Cardiac muscle cell (in vitro differentiated cells and primary cell): ENCODE results near the gene SPAM1. TPM values are rescaled to one million over a fixed set of nuclear protein-coding genes. Genes with fewer than 3 reads are reported as not detected.

ENCODE experiments used
- DNase-seq, 2 donors: peaks; one replicate each; pipeline versions ENCODE4 v3.0.0 to v3.0.0-alpha.2; 2010 to 2017; ENCODE audit warnings: low read depth in 1 of 2, low spot score in 1 of 2
- H3K27ac ChIP-seq: fragments of 200-600 bp; sonication (generic); 2 replicates; pipeline ENCODE4 v1.5.1; 2016
- H3K27me3 ChIP-seq: fragments of 200-600 bp; sonication (generic); 2 replicates; pipeline ENCODE4 v1.6.0; 2016; ENCODE audit warnings: control low read depth
- H3K36me3 ChIP-seq: fragments of 200-600 bp; sonication (generic); 2 replicates; pipeline ENCODE4 v1.5.1; 2016; ENCODE audit warnings: control low read depth
- H3K4me1 ChIP-seq: fragments of 200-600 bp; sonication (generic); 2 replicates; pipeline ENCODE4 v1.8.1; 2017; ENCODE audit warnings: low read depth, mild to moderate bottlenecking, mixed run types
- H3K4me3 ChIP-seq: fragments of 200-600 bp; sonication (generic); 2 replicates; pipeline ENCODE4 v1.5.1; 2016; ENCODE audit warnings: mild to moderate bottlenecking
- H3K9me3 ChIP-seq: fragments of 200-600 bp; sonication (generic); 2 replicates; pipeline ENCODE4 v1.5.1; 2017; ENCODE audit warnings: low read depth, mild to moderate bottlenecking, control low read depth
- polyA plus RNA-seq: library from polyadenylated mRNA; unstranded; fragments of >200 nt; fragmentation: Nextera tagmentation; extraction: Ambion mirVana; gene quantifications from 2 replicates; pipeline ENCODE4 v1.2.1, GENCODE V29; 2016
- total RNA-seq: library from RNA; depleted of rRNA; stranded (reverse); fragments of >200 nt; gene quantifications from 2 replicates; pipeline ENCODE4 v1.2.3, GENCODE V29; 2016
- TF ChIP-seq, protein P1 (sequence below): IDR thresholded peaks from 2 replicates; pipeline ENCODE4 v1.5.1; 2012; ENCODE audit warnings: low read depth, mild to moderate bottlenecking, low read length

SPAM1 gene, protein sequence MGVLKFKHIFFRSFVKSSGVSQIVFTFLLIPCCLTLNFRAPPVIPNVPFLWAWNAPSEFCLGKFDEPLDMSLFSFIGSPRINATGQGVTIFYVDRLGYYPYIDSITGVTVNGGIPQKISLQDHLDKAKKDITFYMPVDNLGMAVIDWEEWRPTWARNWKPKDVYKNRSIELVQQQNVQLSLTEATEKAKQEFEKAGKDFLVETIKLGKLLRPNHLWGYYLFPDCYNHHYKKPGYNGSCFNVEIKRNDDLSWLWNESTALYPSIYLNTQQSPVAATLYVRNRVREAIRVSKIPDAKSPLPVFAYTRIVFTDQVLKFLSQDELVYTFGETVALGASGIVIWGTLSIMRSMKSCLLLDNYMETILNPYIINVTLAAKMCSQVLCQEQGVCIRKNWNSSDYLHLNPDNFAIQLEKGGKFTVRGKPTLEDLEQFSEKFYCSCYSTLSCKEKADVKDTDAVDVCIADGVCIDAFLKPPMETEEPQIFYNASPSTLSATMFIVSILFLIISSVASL
- total RNA-seq (not detected in 2 replicates), polyA plus RNA-seq (not detected in 2 replicates)

DNA sequence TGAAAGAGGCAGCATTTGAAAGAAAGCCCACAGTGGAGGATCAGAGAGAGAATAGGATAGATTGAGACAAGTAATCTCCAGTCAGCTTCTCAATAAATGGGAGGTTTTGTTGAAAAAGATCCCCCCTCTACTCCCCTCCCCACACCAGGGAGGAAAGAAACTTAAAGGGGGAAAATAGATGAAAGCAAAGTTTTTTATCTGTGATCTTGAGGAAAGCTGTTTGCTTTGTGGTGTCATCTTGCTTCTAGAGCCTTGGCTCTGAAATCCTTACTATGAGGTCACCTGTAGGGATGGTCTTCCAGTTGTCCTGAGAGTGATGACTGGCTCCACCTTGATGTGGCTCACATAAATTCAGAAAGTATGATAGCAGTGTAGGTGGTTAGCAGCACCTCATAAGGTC lies at the start of gene SPAM1:
Gene SPAM1 (plus strand): TSS at position 301 of the 400 bp plus-strand sequence. CDS start 28,330 bp downstream, outside the sequence.
- Histone ChIP-seq H3K4me3 (no peak within 1 kb of the TSS), H3K27me3 (no peaks in the 10 kb centered on the region), H3K9me3 (no peaks in the 10 kb centered on the region), H3K4me1 (no peaks in the 10 kb centered on the region), H3K27ac (no peak within 1 kb of the TSS), H3K36me3 (no peaks in the 10 kb centered on the region)
- DNase-seq = no peak
- TF ChIP-seq, protein P1, sequence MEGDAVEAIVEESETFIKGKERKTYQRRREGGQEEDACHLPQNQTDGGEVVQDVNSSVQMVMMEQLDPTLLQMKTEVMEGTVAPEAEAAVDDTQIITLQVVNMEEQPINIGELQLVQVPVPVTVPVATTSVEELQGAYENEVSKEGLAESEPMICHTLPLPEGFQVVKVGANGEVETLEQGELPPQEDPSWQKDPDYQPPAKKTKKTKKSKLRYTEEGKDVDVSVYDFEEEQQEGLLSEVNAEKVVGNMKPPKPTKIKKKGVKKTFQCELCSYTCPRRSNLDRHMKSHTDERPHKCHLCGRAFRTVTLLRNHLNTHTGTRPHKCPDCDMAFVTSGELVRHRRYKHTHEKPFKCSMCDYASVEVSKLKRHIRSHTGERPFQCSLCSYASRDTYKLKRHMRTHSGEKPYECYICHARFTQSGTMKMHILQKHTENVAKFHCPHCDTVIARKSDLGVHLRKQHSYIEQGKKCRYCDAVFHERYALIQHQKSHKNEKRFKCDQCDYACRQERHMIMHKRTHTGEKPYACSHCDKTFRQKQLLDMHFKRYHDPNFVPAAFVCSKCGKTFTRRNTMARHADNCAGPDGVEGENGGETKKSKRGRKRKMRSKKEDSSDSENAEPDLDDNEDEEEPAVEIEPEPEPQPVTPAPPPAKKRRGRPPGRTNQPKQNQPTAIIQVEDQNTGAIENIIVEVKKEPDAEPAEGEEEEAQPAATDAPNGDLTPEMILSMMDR = no peak

DNA sequence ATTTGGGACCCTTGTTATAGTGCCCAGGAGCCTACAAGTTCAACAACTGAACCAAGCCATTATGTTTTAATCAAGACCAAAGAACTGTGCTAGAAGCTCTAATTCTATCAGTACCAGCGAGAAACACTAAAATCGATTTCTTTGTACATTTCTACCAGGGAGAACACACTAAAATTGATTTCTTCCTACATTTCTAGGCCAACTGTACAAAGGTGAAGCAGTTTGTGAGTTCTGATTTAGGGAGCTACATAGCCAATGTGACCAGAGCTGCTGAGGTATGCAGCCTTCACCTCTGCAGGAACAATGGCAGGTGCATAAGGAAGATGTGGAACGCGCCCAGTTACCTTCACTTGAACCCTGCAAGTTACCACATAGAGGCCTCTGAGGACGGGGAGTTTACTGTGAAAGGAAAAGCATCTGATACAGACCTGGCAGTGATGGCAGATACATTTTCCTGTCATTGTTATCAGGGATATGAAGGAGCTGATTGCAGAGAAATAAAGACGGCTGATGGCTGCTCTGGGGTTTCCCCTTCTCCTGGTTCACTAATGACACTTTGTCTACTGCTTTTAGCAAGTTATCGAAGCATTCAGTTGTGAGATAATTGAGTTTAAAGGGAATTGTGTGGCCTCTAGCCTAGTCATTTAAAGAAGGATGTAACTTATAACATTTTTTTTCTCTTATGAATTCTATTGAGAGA lies 48.3 kb upstream of the SPAM1 start:
- Histone ChIP-seq H3K4me1 (peaks cover 9% of the 10 kb centered on the region), H3K27ac (no peak overlapping the region), H3K27me3 (no peaks in the 10 kb centered on the region), H3K9me3 (no peaks in the 10 kb centered on the region), H3K4me3 (no peak overlapping the region), H3K36me3 (no peaks in the 10 kb centered on the region)
- TF ChIP-seq, protein P1 = no peak
- DNase-seq = no peak

DNA sequence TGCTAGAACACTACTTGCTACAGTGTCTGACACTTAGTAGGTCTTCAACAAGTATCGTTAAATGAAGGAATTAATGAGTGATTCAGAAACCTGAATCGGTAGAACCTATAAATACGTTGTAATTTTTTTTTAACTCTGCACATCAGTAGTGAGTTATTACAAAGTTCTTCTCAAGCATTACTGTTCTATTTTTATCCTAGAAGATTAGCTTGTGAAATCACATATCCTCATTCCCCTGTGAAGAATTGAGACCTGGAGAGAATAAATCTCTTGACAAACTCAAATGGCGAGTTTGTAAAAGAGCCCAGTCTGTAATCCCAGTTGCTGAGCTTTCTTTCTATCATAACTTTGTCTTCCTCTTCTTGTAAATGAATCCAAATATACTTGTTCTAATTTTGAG lies 45.4 kb upstream of the SPAM1 start:
- no peak overlapping the region for H3K4me3 ChIP-seq
- H3K27ac ChIP-seq = no peak overlapping the region
- H3K27me3 ChIP-seq = no peaks in the 10 kb centered on the region
- peaks cover 9% of the 10 kb centered on the region for H3K4me1 ChIP-seq
- no peaks in the 10 kb centered on the region for H3K36me3 ChIP-seq
- TF ChIP-seq, protein P1 = no peak
- H3K9me3 ChIP-seq = no peaks in the 10 kb centered on the region
- no peak for DNase-seq

DNA sequence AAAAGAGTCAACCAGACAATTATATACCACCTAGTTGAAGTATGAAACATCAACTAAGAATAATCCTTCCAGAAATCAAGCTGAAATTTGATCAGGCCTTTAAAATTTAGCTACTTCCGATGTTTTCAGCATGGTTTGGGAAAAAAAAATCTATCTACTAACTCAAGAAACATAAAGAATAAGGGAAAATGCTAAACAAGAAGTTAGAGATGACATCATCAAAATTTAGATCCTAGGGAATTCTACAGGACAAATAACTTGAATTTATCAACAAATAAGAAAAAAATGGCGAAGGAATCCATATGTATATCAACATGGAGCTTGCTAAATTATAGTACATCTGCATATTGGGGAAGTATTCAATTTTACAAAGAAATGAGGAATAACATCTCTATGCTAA lies 43.7 kb upstream of the SPAM1 start:
- peaks cover 9% of the 10 kb centered on the region for H3K4me1 ChIP-seq
- H3K27ac ChIP-seq = no peak overlapping the region
- H3K9me3 ChIP-seq = no peaks in the 10 kb centered on the region
- TF ChIP-seq, protein P1 = no peak
- H3K36me3 ChIP-seq = no peaks in the 10 kb centered on the region
- no peak overlapping the region for H3K4me3 ChIP-seq
- DNase-seq = no peak
- H3K27me3 ChIP-seq = no peaks in the 10 kb centered on the region

DNA sequence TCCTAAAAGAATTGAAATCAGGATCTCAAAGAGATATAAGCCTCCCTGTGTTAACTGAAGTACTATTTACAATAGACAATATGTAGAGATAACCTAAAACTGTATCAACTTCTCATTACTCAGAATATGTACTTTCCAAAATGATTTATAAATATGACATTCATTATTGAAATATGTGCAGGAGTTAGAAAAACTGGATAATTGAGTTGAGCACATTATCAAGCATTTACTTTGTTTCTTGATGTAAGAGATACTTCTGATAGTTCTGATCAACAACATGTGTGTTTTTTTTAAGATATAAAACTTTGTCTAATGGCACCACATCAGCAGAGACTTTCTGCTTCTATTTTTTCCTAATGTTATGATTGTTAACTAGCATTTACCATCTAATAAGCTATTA lies 41.9 kb upstream of the SPAM1 start:
- Histone ChIP-seq H3K27ac (no peak overlapping the region), H3K4me1 (no peaks in the 10 kb centered on the region), H3K9me3 (no peaks in the 10 kb centered on the region), H3K27me3 (no peaks in the 10 kb centered on the region), H3K4me3 (no peak overlapping the region), H3K36me3 (no peaks in the 10 kb centered on the region)
- TF ChIP-seq, protein P1 = no peak
- no peak for DNase-seq
